AG04449 (cell line): ENCODE data around the gene TMEM259.

Experiments used
- CTCF ChIA-PET: fragments of 350-600 bp; formaldehyde crosslinking; extraction: SDS; loops from one replicate; lab custom pipeline; 2021; ENCODE audit warnings: antibody characterized with exemption; lab: Yijun Ruan, JAX
- POLR2A ChIA-PET: fragments of 400-600, 350-600 bp; formaldehyde crosslinking; extraction: SDS; loops from one replicate; lab custom pipeline; 2020; ENCODE audit warnings: antibody characterized with exemption, inconsistent platforms; lab: Yijun Ruan, JAX
- DNase-seq: peaks from one replicate; pipeline ENCODE4 v3.0.0-alpha.2; 2010; ENCODE audit warnings: low read depth, low spot score
- H3K4me3 ChIP-seq: 2 replicates; pipeline ENCODE4 v1.5.1; 2011; ENCODE audit warnings: low read depth, mild to moderate bottlenecking, control low read depth, low read length
- TF ChIP-seq, protein P1 (sequence below): IDR thresholded peaks from one replicate; pipeline ENCODE4 v1.5.1; 2011; ENCODE audit warnings: mild to moderate bottlenecking, moderate library complexity, low read length, control low read depth, inconsistent platforms; ENCODE audit not compliant: insufficient read depth; ENCODE audit errors: missing control alignments

TMEM259 gene

DNA sequence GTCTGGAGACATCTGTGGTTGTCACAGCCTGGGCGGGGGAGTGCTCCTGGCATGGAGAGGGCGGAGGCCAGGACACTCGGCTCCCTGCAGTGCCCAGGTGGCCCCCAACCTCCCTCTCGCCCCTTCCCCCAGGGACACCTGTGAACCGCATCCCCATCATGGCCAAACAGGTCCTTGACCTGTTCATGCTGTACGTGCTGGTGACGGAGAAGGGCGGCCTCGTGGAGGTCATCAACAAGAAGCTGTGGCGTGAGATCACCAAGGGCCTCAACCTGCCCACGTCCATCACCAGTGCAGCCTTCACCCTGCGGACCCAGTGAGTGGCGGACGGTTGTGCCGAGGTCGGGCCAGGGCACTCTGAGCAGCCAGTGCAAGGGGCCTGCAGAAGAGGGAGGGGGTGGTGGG is 56.8 kb downstream of the TMEM259 start:
- no peak overlapping the region for H3K4me3 ChIP-seq
- ChIA-PET POLR2A (no interaction called here), CTCF (interaction anchor here (1.4 to 7.1 kb wide), 2 partner anchors 9 to 19 kb away, joined by 4 to 37 read pairs; partner anchors contain the start of gene WDR18)
- DNase-seq = no peak
- TF ChIP-seq, protein P1, sequence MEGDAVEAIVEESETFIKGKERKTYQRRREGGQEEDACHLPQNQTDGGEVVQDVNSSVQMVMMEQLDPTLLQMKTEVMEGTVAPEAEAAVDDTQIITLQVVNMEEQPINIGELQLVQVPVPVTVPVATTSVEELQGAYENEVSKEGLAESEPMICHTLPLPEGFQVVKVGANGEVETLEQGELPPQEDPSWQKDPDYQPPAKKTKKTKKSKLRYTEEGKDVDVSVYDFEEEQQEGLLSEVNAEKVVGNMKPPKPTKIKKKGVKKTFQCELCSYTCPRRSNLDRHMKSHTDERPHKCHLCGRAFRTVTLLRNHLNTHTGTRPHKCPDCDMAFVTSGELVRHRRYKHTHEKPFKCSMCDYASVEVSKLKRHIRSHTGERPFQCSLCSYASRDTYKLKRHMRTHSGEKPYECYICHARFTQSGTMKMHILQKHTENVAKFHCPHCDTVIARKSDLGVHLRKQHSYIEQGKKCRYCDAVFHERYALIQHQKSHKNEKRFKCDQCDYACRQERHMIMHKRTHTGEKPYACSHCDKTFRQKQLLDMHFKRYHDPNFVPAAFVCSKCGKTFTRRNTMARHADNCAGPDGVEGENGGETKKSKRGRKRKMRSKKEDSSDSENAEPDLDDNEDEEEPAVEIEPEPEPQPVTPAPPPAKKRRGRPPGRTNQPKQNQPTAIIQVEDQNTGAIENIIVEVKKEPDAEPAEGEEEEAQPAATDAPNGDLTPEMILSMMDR = no peak

DNA sequence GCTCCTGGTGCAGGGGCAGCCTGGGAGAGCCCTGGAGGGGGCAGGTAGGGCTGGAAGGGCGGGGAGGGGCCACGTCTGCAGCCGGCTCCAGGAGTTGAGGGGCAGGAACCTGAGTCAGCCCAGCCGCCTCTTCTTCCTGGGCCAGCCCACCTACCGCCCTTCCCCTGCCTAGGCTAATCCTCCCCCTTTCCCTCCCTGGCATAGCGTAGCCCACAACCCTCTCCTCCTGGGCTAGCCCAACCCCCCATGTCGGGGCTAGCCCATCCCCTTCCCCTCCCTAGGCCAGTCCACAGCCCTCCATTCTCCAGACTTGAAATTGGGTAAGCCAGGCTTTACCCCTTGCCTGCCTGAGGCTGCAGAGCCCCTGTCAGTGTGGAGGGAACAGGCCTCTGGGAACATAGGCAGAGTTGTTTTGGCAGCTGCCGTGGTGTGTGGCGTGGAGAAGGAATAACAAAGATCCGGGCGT is 57.4 kb downstream of the TMEM259 start:
- ChIA-PET POLR2A (no interaction called here), CTCF (interaction anchor here (7.1 kb wide), 1 partner anchor 19 kb away, joined by 37 read pairs; the partner anchor contains the start of gene WDR18)
- TF ChIP-seq, protein P1 = no peak
- DNase-seq = no peak
- H3K4me3 ChIP-seq = no peak overlapping the region

DNA sequence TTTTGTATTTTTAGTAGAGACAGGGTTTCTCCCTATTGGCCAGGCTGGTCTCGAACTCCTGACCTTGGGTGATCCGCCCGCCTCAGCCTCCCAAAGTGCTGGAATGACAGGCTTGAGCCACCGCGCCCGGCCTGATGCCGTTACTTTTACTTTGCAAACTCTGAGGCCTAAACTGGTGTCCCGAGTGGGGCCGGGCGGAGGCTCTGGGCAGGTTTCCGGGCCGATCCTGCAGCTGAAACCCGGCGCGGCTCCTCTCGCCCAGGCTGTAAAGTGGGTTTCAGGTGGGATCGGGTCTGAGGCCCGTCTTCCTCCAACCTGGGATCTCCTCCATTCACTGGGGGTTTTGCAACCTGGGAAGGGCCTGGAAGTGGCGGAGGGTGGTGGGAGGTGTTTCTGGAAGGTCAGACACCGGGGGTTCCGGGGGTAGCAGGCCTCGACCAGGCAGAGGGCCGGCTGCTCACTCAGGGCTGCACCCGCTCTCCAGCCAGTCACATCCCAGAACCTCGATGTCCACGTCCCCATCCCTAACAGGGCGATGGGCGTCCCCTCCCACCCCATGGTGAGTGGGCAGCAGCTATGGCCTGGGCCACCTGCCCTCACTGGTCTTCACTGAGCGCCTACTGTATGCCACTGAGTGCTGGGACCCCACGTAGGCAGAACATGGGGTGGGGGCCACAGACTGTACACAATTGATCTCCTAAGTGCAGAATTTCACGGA is 58.1 kb downstream of the TMEM259 start:
- POLR2A ChIA-PET = interaction anchor here (0.8 kb wide), 1 partner anchor 21 kb away, joined by 3 read pairs; no protein-coding TSS in a partner anchor
- H3K4me3 ChIP-seq = no peak overlapping the region
- TF ChIP-seq, protein P1 = no peak
- CTCF ChIA-PET = interaction anchor here (1.5 to 7.1 kb wide), 2 partner anchors 11 to 20 kb away, joined by 3 to 37 read pairs; partner anchors contain the start of gene WDR18
- DNase-seq = no peak

DNA sequence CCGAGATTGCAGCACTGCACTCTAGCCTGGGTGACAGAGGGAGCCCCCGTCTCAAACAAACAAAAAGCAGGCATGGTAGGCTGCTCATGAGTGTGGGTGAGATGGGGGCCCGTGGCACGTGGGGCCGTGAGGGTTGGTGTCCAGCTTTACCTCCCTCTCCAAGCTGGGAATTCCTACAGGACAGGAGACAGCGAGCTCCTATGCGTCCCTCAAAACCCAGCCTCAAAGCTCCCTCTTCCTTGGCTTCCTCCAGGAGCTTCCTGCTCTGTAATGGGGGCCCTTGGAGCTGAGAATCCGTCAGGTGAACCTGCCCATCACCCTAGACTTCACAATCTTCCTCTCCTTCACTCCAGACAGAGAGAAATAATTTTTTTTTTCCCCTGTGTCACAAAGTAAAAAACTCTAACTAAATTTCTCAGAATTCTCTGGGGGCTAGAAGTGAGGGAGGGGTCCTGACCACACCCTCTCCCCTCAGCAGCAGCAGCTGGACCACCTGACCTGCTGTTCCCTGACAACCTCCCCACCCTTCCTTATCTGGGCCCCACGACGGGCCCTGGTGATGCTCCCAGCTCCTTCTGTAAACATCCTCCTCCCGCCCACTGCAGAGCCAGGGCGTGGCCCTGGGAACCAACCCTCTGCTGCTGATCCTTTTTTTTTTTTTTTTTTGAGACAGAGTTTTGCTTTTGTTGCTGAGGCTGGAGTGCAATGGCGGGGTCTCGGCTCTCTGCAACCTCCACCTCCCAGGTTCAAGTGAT is 58.9 kb downstream of the TMEM259 start:
- no peak for DNase-seq
- TF ChIP-seq, protein P1 = no peak
- ChIA-PET POLR2A (interaction anchor here (0.7 to 0.8 kb wide), 2 partner anchors 9 to 21 kb away, joined by 3 to 5 read pairs; no protein-coding TSS in a partner anchor), CTCF (interaction anchor here (1.2 to 7.1 kb wide), 3 partner anchors 8 to 21 kb away, joined by 3 to 37 read pairs (median 10); partner anchors contain the start of gene WDR18)
- no peak overlapping the region for H3K4me3 ChIP-seq

DNA sequence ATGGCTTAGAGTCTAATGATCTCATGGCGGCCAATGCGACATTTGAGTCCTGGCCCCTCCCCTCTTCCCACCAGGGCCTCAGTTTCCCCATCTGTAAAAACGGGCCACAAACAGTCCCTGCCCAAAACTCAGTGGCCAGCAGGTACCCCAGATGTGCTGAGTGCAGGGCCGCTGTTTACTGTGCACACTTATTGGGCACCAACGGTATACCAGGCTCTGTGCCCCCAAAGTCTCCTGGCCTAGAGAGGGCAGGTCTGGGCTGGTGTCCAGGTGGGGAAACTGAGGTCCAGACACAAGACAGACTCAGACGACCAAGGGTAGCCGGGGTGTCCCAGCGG is 60.4 kb downstream of the TMEM259 start:
- POLR2A ChIA-PET = no interaction called here
- H3K4me3 ChIP-seq = no peak overlapping the region
- TF ChIP-seq, protein P1 = no peak
- DNase-seq = no peak
- CTCF ChIA-PET = no interaction called here

DNA sequence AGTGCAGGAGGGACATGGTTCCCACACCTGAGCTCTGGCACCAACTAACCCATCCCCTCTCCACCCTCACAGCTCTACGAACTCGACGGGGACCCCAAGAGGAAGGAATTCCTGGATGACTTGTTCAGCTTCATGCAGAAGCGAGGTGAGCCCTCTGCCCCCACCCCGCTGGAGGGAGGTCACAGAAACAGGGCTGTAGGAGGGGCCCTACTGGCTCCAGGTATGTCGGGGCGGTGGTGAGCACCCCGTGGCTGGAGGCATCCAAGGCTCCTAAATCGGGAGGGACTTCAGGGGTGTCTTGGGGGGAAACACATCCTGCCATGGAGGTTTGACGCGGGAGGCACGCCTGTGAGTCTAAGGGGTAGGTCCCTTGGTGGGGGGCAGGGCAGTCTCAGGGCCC is 60.9 kb downstream of the TMEM259 start:
- TF ChIP-seq, protein P1 = no peak
- H3K4me3 ChIP-seq = no peak overlapping the region
- no peak for DNase-seq
- ChIA-PET CTCF (no interaction called here), POLR2A (no interaction called here)
